ENCODE data around the gene AFAP1L1. TPM values are rescaled to one million over a fixed set of nuclear protein-coding genes. Genes with fewer than 3 reads are reported as not detected.

AFAP1L1 gene
- total RNA-seq, 1 donor from 2014 or later = 2.3 TPM

DNA sequence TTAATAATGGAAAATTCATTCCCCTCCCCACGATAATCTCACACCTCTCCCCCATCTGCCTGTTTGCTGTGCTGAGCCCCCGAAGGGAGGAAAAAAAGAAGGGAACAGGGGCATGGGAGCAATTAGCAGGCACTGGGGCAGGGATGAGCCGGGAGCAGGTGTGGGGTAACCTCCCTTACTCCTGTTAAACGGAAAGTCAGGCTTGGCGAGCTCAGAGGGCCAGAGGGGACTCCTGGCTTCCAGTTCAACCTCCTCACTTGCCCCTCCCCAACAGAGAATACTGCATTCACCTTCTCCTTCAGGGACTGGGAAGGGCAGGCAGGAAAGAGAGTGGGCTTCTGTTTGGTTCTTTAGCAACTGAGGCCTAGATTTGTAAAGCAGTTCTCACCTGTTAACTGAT lies 1.6 kb downstream of the AFAP1L1 start:
- DNase-seq (ENCODE audit: extremely low spot score, unreplicated experiment) = no peak
- TF ChIP-seq CTCF (IDR thresholded peaks at IDR 0.05) = no peak
- H3K9me3 Mint-ChIP-seq (ENCODE audit: unreplicated experiment) = peaks cover 10% of the 10 kb centered on the region
- no peak overlapping the region for H3K4me3 Mint-ChIP-seq (ENCODE audit: unreplicated experiment)
- H3K4me1 Mint-ChIP-seq (ENCODE audit: unreplicated experiment) = peaks cover 11% of the 10 kb centered on the region
- no peaks in the 10 kb centered on the region for H3K27me3 Mint-ChIP-seq (ENCODE audit: unreplicated experiment)
- peaks cover 2% of the 10 kb centered on the region for H3K36me3 Mint-ChIP-seq (ENCODE audit: unreplicated experiment)
- no peak overlapping the region for H3K27ac Mint-ChIP-seq (ENCODE audit: unreplicated experiment)

DNA sequence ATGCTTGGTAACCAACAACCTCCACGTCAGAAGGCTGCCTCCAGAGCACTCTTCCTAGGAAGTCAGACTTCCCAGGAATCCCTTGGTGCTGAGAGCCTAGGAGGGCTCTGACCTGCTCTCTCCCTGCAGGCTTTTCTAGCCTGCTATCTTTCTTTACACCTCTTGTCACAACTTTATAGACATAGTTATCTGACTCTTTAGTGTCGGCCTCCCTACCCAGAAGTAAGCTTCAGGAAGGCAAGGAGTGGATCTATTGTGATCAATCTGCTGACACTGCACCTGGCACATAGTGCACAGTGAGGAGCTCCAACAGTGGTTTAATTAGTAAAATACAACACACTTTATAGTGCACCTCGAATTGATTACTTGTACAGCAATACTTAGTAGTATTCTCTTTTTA lies 2.3 kb downstream of the AFAP1L1 start:
- Mint-ChIP-seq H3K4me1 (ENCODE audit: unreplicated experiment) (peaks cover 11% of the 10 kb centered on the region), H3K27me3 (ENCODE audit: unreplicated experiment) (no peaks in the 10 kb centered on the region)

GRCh38 chr5:149274939-149275338 lies 3.3 kb downstream of the AFAP1L1 start:
- no peak for DNase-seq (ENCODE audit: extremely low spot score, unreplicated experiment)
- no peaks in the 10 kb centered on the region for H3K9me3 Mint-ChIP-seq (ENCODE audit: unreplicated experiment)
- no peak overlapping the region for H3K4me3 Mint-ChIP-seq (ENCODE audit: unreplicated experiment)
- no peaks in the 10 kb centered on the region for H3K27me3 Mint-ChIP-seq (ENCODE audit: unreplicated experiment)
- no peaks in the 10 kb centered on the region for H3K36me3 Mint-ChIP-seq (ENCODE audit: unreplicated experiment)
- H3K27ac Mint-ChIP-seq (ENCODE audit: unreplicated experiment) = no peak overlapping the region
- TF ChIP-seq CTCF (IDR thresholded peaks at IDR 0.05) = no peak
- H3K4me1 Mint-ChIP-seq (ENCODE audit: unreplicated experiment) = peaks cover 11% of the 10 kb centered on the region

More for the DNA sequence above, 2.3 kb downstream of the AFAP1L1 start:
- peaks cover 2% of the 10 kb centered on the region for H3K36me3 Mint-ChIP-seq (ENCODE audit: unreplicated experiment)
- H3K4me3 Mint-ChIP-seq (ENCODE audit: unreplicated experiment) = peak overlapping the region; percentile 28
- TF ChIP-seq CTCF (IDR thresholded peaks at IDR 0.05) = no peak
- peaks cover 3% of the 10 kb centered on the region for H3K9me3 Mint-ChIP-seq (ENCODE audit: unreplicated experiment)
- DNase-seq (ENCODE audit: extremely low spot score, unreplicated experiment) = no peak
- H3K27ac Mint-ChIP-seq (ENCODE audit: unreplicated experiment) = no peak overlapping the region

DNA sequence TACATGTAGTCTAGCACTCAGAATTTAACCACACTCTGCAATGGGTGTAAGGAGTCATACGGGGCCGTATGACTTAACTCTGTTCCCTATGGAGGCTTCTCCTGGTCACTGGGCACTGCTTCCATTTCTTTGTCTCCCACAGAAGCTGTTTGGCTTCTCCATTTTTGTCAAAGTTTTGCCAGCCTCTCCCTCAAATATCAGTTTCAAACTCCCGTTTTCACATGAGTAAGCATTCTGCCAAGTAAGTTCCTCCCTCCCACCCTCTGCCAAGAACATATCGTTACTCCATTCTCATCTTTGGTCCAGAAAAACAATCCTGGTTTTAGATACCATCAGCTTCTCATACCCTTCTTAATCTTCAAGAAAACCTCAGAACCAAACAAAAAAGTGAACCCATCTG lies 6.1 kb downstream of the AFAP1L1 start:
- Mint-ChIP-seq H3K27me3 (ENCODE audit: unreplicated experiment) (no peaks in the 10 kb centered on the region), H3K27ac (ENCODE audit: unreplicated experiment) (no peak overlapping the region), H3K4me3 (ENCODE audit: unreplicated experiment) (no peak overlapping the region), H3K36me3 (ENCODE audit: unreplicated experiment) (no peaks in the 10 kb centered on the region), H3K9me3 (ENCODE audit: unreplicated experiment) (no peaks in the 10 kb centered on the region), H3K4me1 (ENCODE audit: unreplicated experiment) (no peaks in the 10 kb centered on the region)
- no peak for TF ChIP-seq CTCF (IDR thresholded peaks at IDR 0.05)
- no peak for DNase-seq (ENCODE audit: extremely low spot score, unreplicated experiment)

DNA sequence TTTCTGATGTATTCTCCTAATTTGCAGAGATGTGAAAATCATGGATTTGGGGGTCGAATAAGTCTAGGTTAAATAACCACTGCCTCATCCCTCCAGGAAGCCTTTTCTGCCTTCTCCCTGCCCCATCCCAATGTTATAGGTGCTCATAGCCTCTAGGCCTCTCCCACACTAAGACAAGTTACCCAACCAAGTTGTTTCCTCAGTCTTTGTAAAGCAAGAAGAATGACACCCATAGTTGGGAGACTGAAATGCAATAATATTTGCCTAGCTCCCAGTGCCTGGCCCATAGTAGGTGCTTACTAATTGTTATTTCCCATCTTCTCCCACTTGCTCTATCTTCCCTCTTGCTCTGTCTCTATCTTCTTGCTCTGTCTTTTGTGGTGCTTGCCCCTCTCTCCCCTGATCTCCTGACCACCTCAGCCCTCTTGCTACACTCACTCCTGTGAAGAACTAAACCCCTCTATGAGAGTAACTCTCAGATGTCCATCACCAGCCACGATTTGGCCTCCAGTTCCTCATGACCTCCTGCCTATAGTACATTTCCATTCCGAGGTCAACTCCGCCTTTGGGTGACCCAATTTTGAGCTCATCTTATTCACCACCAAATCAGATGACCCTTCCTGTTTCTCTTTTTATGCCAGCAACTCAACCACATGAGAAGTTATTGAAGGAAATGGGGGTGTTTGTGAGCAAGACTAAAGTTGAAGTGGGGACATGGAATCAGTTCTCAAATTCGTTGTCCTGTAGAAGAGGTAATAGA lies 7.0 kb downstream of the AFAP1L1 start:
- no peak overlapping the region for H3K27ac Mint-ChIP-seq (ENCODE audit: unreplicated experiment)
- H3K4me3 Mint-ChIP-seq (ENCODE audit: unreplicated experiment) = no peak overlapping the region
- no peak for TF ChIP-seq CTCF (IDR thresholded peaks at IDR 0.05)
- no peaks in the 10 kb centered on the region for H3K36me3 Mint-ChIP-seq (ENCODE audit: unreplicated experiment)
- no peak for DNase-seq (ENCODE audit: extremely low spot score, unreplicated experiment)
- H3K9me3 Mint-ChIP-seq (ENCODE audit: unreplicated experiment) = no peaks in the 10 kb centered on the region
- H3K4me1 Mint-ChIP-seq (ENCODE audit: unreplicated experiment) = no peaks in the 10 kb centered on the region
- no peaks in the 10 kb centered on the region for H3K27me3 Mint-ChIP-seq (ENCODE audit: unreplicated experiment)
